ENCODE results near the gene SCYL3. TPM values are rescaled to one million over a fixed set of nuclear protein-coding genes. Genes with fewer than 3 reads are reported as not detected.

The SCYL3 gene
- total RNA-seq, 2 donors from 2014 or later, result 7.0 to 7.3 TPM

GRCh38 chr1:169809370-169810095 is 84.2 kb downstream of the SCYL3 start:
- Histone ChIP-seq H3K4me3 (no peak overlapping the region), H3K4me1 (no peaks in the 10 kb centered on the region), H3K27me3 (no peaks in the 10 kb centered on the region), H3K36me3 (replicated peaks in 1 of 2; ENCODE audit: insufficient read depth in 1 of 2, low read depth in 2 of 2) (peaks cover 0 to 2% of the 10 kb centered on the region in 2 donors), H3K27ac (no peak overlapping the region), H3K9me3 (no peaks in the 10 kb centered on the region)
- ATAC-seq, result peak; percentile 48
- 50% methylated on average over 4 of the region's 4 CpGs for WGBS, 2 donors
- DNase-seq, result peak; percentile 11 to 25 (median 17)
- TF ChIP-seq POLR2A (IDR thresholded peaks at IDR 0.05) (no peak), CTCF (IDR thresholded peaks at IDR 0.05) (peak; percentile 37 to 58 (median 52))
- intact Hi-C loops (cut with DNase I), result no loop called here

- H3K4me3 ChIP-seq, result no peak overlapping the region
- no peak for DNase-seq
- no peaks in the 10 kb centered on the region for H3K4me1 ChIP-seq
- WGBS, 2 donors, result 92 to 94% methylated on average over 2 of the region's 2 CpGs
- H3K27me3 ChIP-seq, result no peaks in the 10 kb centered on the region
- TF ChIP-seq CTCF (IDR thresholded peaks at IDR 0.05), result no peak
- no peak for TF ChIP-seq POLR2A (IDR thresholded peaks at IDR 0.05)
- peaks cover 0 to 5% of the 10 kb centered on the region in 2 donors for H3K36me3 ChIP-seq (replicated peaks in 1 of 2; ENCODE audit: insufficient read depth in 1 of 2, low read depth in 2 of 2)
- no peak overlapping the region for H3K27ac ChIP-seq
- ATAC-seq, result no peak
- intact Hi-C loops (cut with DNase I), result no loop called here
- no peaks in the 10 kb centered on the region for H3K9me3 ChIP-seq
Observed at GRCh38 chr1:169804941-169805340, 88.8 kb downstream of the SCYL3 start.

- no peaks in the 10 kb centered on the region for H3K4me1 ChIP-seq
- intact Hi-C loops (cut with DNase I), result no loop called here
- no peaks in the 10 kb centered on the region for H3K9me3 ChIP-seq
- H3K27me3 ChIP-seq, result no peaks in the 10 kb centered on the region
- no peak overlapping the region for H3K4me3 ChIP-seq
- DNase-seq, result no peak
- H3K27ac ChIP-seq, result no peak overlapping the region
- no peak for TF ChIP-seq CTCF (IDR thresholded peaks at IDR 0.05)
- TF ChIP-seq POLR2A (IDR thresholded peaks at IDR 0.05), result no peak
- H3K36me3 ChIP-seq (replicated peaks in 1 of 2; ENCODE audit: insufficient read depth in 1 of 2, low read depth in 2 of 2), result peaks cover 0 to 5% of the 10 kb centered on the region in 2 donors
- ATAC-seq, result no peak
Observed at GRCh38 chr1:169802888-169803287, 90.8 kb downstream of the SCYL3 start.

Small RNA genes lying within 50 kb of the gene (small RNA-seq; reads per million reads assigned to genes)
- gene RN7SL333P, result not detected

Other genes with a start within 250 kb of the SCYL3 start
- gene SELL, start 182.3 kb downstream of the SCYL3 start, total RNA-seq, result under 1 TPM in 1 of 2 donors, not detected in 1; 0.26 TPM
- 1 to 10 TPM in 1 of 2 donors, not detected in 1; 1.3 TPM for gene SELE, start 159.8 kb downstream of the SCYL3 start, total RNA-seq
- gene METTL18, start 99.0 kb downstream of the SCYL3 start, total RNA-seq, result 1 to 10 TPM; 2.6 to 6.0 TPM
- gene KIFAP3, start 180.8 kb upstream of the SCYL3 start, total RNA-seq, result 10 to 100 TPM in 1 of 2 donors, 1 to 10 TPM in 1; 9.6 to 16.9 TPM